HG02588 (cell line): ENCODE results near the gene FGFR2.

Experiments used
- ATAC-seq: cut with Tn5 transposase; IDR thresholded peaks from one replicate; pipeline ENCODE4 v1.9.1; 2021; ENCODE audit warnings: mild to moderate bottlenecking, moderate library complexity; ENCODE audit not compliant: unreplicated experiment

The FGFR2 gene

GRCh38 chr10:121592155-121592890 is 5.9 kb downstream of the FGFR2 start:
- no peak for ATAC-seq

- no peak for ATAC-seq
These were observed 7.1 kb downstream of the FGFR2 start for GRCh38 chr10:121591186-121591585.

GRCh38 chr10:121590772-121591171 is 7.5 kb downstream of the FGFR2 start:
- ATAC-seq, result no peak

- no peak for ATAC-seq
These were observed 8.7 kb downstream of the FGFR2 start for GRCh38 chr10:121589553-121589952.

- ATAC-seq, result no peak
These were observed 14.4 kb downstream of the FGFR2 start for GRCh38 chr10:121583857-121584256.

GRCh38 chr10:121583258-121583657 is 15.0 kb downstream of the FGFR2 start:
- ATAC-seq, result no peak

- no peak for ATAC-seq
These were observed 17.7 kb downstream of the FGFR2 start for GRCh38 chr10:121580276-121581116.

- no peak for ATAC-seq
These were observed 18.6 kb downstream of the FGFR2 start for GRCh38 chr10:121579656-121580055.

- no peak for ATAC-seq
These were observed 19.3 kb downstream of the FGFR2 start for GRCh38 chr10:121578965-121579364.

- ATAC-seq, result no peak
These were observed 19.9 kb downstream of the FGFR2 start for GRCh38 chr10:121578298-121578697.

- ATAC-seq, result no peak
These were observed 20.7 kb downstream of the FGFR2 start for GRCh38 chr10:121577568-121577967.

GRCh38 chr10:121576139-121576538 is 22.1 kb downstream of the FGFR2 start:
- no peak for ATAC-seq

GRCh38 chr10:121574519-121575166 is 23.6 kb downstream of the FGFR2 start:
- ATAC-seq, result no peak

GRCh38 chr10:121573538-121573941 is 24.7 kb downstream of the FGFR2 start:
- ATAC-seq, result no peak

- no peak for ATAC-seq
These were observed 25.2 kb downstream of the FGFR2 start for GRCh38 chr10:121572859-121573537.

- ATAC-seq, result no peak
These were observed 27.9 kb downstream of the FGFR2 start for GRCh38 chr10:121570315-121570714.

GRCh38 chr10:121568275-121568674 is 30.0 kb downstream of the FGFR2 start:
- no peak for ATAC-seq

GRCh38 chr10:121567569-121567968 is 30.7 kb downstream of the FGFR2 start:
- ATAC-seq, result no peak

GRCh38 chr10:121566755-121567154 is 31.5 kb downstream of the FGFR2 start:
- no peak for ATAC-seq

GRCh38 chr10:121559326-121560026 is 38.8 kb downstream of the FGFR2 start:
- no peak for ATAC-seq
